ENCODE data around the gene CAMK4. TPM values are rescaled to one million over a fixed set of nuclear protein-coding genes. Genes with fewer than 3 reads are reported as not detected.

Gene CAMK4
- 6.3 and 7.9 TPM in 2 replicates for total RNA-seq (2021)
- long read RNA-seq, full-length matches to known transcripts: 20 of 27 reads
- long read RNA-seq, partial matches to known transcripts: 2 of 27 reads
- long read RNA-seq, other reads (novel, unspliced or antisense): 5 of 27 reads

GRCh38 chr5:111223787-111224560 lies at the start of gene CAMK4:
Gene CAMK4, plus strand, starts transcription at chr5:111224384. Its CDS starts 100 bp downstream, at chr5:111224484.
- H3K27ac Mint-ChIP-seq: peak within 1 kb of the TSS in 1 of 3 experiments; percentile 31; a peak in 2 of 7 replicates
- Histone ChIP-seq H3K23ac (ENCODE audit: insufficient read length, low read depth, low read length) (no peak within 1 kb of the TSS), H3K27me3 (ENCODE audit: insufficient read depth, low read length) (peaks cover 7% of the 10 kb centered on the region; the same call in 1 of the 2 replicates), H3K9me3 (ENCODE audit: control insufficient read depth, low read depth, low read length) (no peaks in the 10 kb centered on the region), H3K27ac (ENCODE audit: insufficient read length, low read depth, low read length) (no peak within 1 kb of the TSS), H2BK5ac (ENCODE audit: insufficient read length, low read length) (no peak within 1 kb of the TSS), H3K18ac (ENCODE audit: insufficient read length, low read depth, low read length) (no peak within 1 kb of the TSS), H3K79me1 (ENCODE audit: insufficient read depth, low read depth, low read length, poor library complexity, severe bottlenecking) (no peaks in the 10 kb centered on the region), H4K5ac (ENCODE audit: insufficient read length, low read depth, low read length) (no peak within 1 kb of the TSS), H2AK5ac (ENCODE audit: insufficient read length, low read length) (no peak within 1 kb of the TSS), H3K4ac (ENCODE audit: low read depth, low read length) (no peak within 1 kb of the TSS), H4K20me1 (ENCODE audit: control insufficient read depth, insufficient read depth, insufficient read length) (no peaks in the 10 kb centered on the region), H3K79me2 (ENCODE audit: insufficient read depth, low read length) (no peaks in the 10 kb centered on the region), H4K8ac (replicated peaks; ENCODE audit: insufficient read length, low read depth, low read length) (no peak within 1 kb of the TSS), H2BK15ac (ENCODE audit: low read depth, low read length) (no peak within 1 kb of the TSS), H3K4me1 (ENCODE audit: insufficient read depth, low read length) (no peaks in the 10 kb centered on the region), H3K9ac (ENCODE audit: extremely low read depth, insufficient read length, low read length) (peak within 1 kb of the TSS; percentile 52), H3K56ac (ENCODE audit: insufficient read length, low read depth, low read length) (no peak within 1 kb of the TSS), H3T11ph (ENCODE audit: low read length) (no peak within 1 kb of the TSS), H3K14ac (ENCODE audit: insufficient read depth, low read length) (peak within 1 kb of the TSS; percentile 51; the same call in 1 of the 2 replicates), H2BK12ac (ENCODE audit: insufficient read length, low read depth, low read length) (no peak within 1 kb of the TSS), H3K23me2 (ENCODE audit: insufficient read length, low read depth, low read length, poor library complexity, severe bottlenecking) (peaks cover 11% of the 10 kb centered on the region), H2BK20ac (ENCODE audit: low read depth, low read length, poor library complexity, severe bottlenecking) (no peak within 1 kb of the TSS), H2BK120ac (ENCODE audit: low read depth, low read length, poor library complexity, severe bottlenecking) (no peak within 1 kb of the TSS), H2AFZ (ENCODE audit: low read length) (no peak within 1 kb of the TSS), H3K4me2 (ENCODE audit: insufficient read depth, insufficient read length, low read length) (peak within 1 kb of the TSS; percentile 83), H4K91ac (ENCODE audit: insufficient read length, low read depth, low read length) (no peak within 1 kb of the TSS)
- peaks cover 33% of the 10 kb centered on the region in 2 experiments for H3K4me1 Mint-ChIP-seq
- H3K36me3 Mint-ChIP-seq (ENCODE audit: insufficient read depth in 1 of 3, low read depth in 3 of 3): no peaks in the 10 kb centered on the region
- H3K4me3 Mint-ChIP-seq: peak within 1 kb of the TSS; percentile 72 to 88
- peaks cover 38% of the 10 kb centered on the region for H3K27me3 Mint-ChIP-seq (ENCODE audit: low read depth)
- TF ChIP-seq CTCF (conservative IDR thresholded peaks at IDR 0.05): no peak; the same call in 2 of the 3 replicates
- no CpG with 5 or more reads among the region's 89 CpGs for WGBS (ENCODE audit: extremely low coverage, insufficient read length, low lambda C conversion rate)
- peaks cover 0 to 2% of the 10 kb centered on the region in 2 experiments; a peak in 1 of 5 replicates for H3K9me3 Mint-ChIP-seq
- DNase-seq: peak; percentile 81
